Right renal pelvis (tissue), 4 donors: ENCODE data around the gene KMT5C. TPM values are rescaled to one million over a fixed set of nuclear protein-coding genes. Genes with fewer than 3 reads are reported as not detected.

ENCODE experiments used
- DNase-seq, 4 donors: peaks; one replicate each; pipeline ENCODE4 v3.0.0-alpha.2; 2013; ENCODE audit warnings: low read depth in 4 of 4, low spot score in 3 of 4, missing footprints in 1 of 4
- polyA plus RNA-seq, 4 donors: library from polyadenylated mRNA; unstranded; fragments of 120-200 nt; gene quantifications; one replicate each; pipeline ENCODE4 v1.2.1, GENCODE V29; 2013; ENCODE audit not compliant: insufficient read length in 4 of 4

The KMT5C gene
- polyA plus RNA-seq, 4 donors, result 14.0 to 25.5 (median 16.9) TPM

DNA sequence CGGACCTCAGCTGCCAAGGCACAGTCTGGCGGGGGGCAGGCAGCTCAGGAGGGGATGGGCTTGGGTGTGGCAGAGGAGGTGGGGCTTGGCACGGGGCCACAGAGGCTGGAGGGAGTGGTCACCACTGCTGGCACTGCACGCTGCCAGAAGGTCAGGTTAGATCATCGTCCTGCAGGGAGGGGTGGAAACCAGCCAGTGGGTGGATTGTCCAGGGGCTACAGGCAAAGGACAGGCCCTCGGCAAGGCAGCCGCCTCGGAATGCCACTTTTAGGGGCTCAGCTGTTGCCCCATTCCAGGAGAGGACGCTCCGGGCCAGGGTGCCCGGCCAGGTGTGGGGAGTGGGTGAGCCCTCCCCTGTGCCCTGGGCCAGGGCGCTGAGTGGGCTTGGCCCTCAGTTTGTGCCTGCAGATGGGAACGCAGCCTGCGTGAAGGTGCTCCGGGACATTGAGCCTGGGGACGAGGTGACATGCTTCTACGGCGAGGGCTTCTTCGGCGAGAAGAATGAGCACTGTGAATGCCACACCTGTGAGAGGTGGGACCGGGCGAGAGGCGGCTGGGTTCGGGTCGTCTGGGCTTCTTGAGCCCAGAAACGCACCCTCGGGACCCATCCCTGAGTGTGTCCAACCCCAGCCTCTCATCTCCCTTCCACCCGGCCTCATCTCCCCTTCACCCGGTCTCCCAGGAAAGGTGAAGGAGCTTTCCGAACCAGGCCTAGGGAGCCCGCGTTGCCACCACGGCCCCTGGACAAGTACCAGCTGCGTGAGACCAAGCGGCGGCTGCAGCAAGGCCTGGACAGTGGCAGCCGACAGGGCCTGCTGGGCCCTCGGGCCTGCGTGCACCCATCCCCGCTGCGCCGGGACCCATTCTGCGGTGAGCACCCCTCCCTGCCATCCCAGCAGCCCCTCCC lies 6.4 kb downstream of the KMT5C start:
- DNase-seq, result no peak

DNA sequence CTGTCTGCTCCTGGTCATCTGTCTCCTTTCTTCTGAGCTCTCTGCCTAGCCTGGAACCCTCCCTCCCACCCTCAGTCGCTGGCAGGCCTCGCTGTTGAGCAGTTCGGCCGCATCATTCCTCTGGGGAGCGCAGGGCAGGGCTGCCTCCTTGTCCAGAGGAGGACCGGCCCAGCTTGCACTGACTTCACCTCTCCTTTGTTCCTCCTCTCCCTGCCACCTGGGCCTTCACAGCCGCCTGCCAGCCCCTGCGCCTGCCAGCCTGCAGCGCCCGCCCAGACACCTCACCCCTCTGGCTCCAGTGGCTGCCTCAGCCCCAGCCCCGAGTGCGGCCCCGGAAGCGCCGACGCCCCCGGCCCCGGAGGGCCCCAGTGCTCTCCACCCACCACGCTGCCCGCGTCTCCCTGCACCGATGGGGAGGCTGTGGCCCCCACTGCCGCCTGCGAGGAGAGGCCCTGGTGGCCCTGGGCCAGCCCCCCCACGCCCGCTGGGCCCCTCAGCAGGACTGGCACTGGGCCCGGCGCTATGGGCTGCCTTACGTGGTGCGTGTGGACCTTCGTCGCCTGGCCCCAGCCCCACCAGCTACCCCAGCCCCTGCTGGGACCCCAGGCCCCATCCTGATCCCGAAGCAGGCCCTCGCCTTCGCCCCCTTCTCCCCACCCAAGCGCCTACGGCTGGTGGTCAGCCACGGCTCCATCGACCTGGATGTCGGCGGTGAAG lies 7.2 kb downstream of the KMT5C start:
- no peak for DNase-seq

GRCh38 chr19:55347442-55348009 lies 7.8 kb downstream of the KMT5C start:
- DNase-seq, result no peak

GRCh38 chr19:55348317-55349034 lies 8.8 kb downstream of the KMT5C start:
- no peak for DNase-seq

DNA sequence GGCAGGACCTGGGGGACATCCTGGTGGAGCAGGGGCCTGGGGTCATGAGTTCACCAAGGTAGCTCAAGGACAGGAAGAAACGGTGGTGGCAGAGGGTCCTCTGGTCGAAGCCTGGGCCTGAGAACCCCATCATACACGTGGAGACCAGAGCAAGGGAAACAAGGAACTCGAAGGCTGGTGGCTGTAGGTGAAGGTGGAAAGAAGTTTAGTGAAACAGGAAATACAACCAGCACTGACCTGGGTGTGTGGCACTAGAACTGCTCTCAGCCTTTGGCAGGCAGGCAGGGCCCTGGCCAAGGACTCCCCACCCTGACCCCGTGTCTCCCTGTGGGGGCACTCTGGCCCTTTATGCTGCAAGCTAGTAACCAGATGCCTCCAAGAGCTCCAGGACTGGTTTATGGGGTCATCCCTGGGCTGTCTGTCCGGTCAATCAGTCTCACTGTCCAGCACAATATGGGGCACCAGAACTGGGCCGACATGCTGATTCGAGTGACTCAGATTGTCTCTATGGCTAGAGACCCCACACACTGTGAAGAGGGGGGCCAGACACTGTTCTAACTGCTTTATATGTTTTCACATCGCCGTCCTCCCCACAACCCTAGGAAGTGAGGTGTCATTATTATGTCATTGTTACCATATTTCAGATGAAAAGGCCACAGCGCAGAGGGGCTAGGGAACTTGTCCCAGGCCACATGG lies 11.1 kb downstream of the KMT5C start:
- DNase-seq, result no peak

DNA sequence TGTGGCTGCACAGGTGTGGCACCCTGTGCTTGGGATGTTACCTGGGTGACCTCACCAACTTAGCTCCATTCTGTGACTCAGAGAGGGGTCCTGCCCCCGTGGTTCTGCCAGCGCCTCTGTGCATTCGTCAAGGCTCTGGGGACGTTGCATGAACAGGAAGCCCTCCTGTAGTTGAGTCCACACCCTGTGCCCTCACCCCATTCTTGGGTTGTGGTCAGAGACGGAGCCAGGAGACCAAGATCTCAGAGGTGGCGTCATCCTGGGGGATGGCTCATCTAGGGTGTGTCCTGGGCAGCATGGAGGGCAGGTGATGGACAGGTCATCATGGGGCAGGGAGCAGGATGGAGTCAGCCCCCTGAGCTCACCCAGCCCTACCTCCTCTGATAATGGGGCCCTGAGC lies 12.4 kb downstream of the KMT5C start:
- no peak for DNase-seq

- no peak for DNase-seq
Observed at GRCh38 chr19:55352549-55353145, 13.0 kb downstream of the KMT5C start.

- no peak for DNase-seq
Observed at GRCh38 chr19:55353356-55353802, 13.7 kb downstream of the KMT5C start.

GRCh38 chr19:55353803-55354697 lies 14.4 kb downstream of the KMT5C start:
- DNase-seq, result no peak

GRCh38 chr19:55354698-55355212 lies 15.1 kb downstream of the KMT5C start, which contains the start of gene COX6B2:
Gene COX6B2, minus strand, starts transcription at chr19:55354719. Its CDS starts 198 bp downstream, at chr19:55354521.
- no peak for DNase-seq

- DNase-seq, result no peak
Observed at GRCh38 chr19:55355213-55355821, 15.6 kb downstream of the KMT5C start.

- DNase-seq, result no peak
Observed at GRCh38 chr19:55358493-55358892, 18.8 kb downstream of the KMT5C start.

DNA sequence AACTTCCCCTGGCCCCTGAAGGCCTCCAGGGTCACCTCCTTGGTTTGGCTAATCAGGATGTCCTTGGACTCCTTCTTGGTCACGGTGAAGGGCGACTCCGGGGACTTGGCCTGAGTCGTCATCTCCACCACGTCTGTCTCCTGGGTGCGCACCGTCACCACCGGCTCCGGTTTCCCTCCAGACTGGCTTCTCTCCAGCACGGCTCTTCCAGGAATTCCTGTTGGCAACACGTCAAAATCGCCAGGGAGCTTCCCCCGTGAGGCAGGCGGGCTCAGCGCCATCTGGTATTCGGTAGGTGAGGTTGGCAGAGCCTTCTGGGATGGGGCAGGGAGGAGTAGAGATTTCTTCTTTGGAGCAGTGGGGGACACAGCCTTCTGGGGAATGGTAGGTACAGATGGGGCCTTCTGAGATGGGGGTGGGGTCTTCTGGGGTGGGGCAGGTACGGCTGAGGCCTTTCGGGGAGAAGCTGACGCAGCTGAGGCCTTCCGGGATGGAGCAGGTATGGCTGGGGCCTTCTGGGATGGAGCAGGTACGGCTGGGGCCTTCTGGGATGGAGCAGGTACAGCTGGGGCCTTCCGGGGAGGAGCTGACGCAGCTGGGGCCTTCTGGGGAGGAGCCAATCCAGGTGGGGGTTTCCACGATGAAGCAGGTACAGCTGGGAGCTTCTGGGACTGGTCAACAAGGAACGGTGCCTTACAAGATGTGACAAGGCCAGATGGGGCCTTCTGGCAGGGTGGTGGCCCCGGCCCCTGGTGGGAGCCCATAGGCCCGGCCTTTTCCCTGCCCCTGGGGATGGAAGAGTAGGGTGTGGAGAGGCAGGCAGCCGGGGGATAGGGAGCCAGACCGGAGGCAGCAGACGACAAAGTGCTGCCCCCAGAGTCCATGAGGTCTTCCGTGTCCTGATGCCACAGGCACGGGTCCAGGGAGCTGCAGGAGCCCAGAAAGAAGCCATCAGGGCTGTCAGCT lies 19.6 kb downstream of the KMT5C start:
- no peak for DNase-seq

- DNase-seq, result no peak
Observed at GRCh38 chr19:55360902-55361301, 21.2 kb downstream of the KMT5C start.

- no peak for DNase-seq
Observed at GRCh38 chr19:55362174-55362989, 22.7 kb downstream of the KMT5C start.
